GM18870 (cell line): Measurements from ENCODE around the gene ZNF599.
"Not testable (repeated sequence)": the region's sequence is repeated elsewhere in the genome, so short reads cannot be mapped to it uniquely, and the experiment has no call there.

ENCODE experiments used
- ATAC-seq: cut with Tn5 transposase; IDR thresholded peaks from one replicate; pipeline ENCODE4 v1.9.1; 2021; ENCODE audit warnings: moderate library complexity; ENCODE audit not compliant: unreplicated experiment

Gene ZNF599

GRCh38 chr19:34772697-34773554 is at the start of gene ZNF599:
Gene ZNF599 (minus strand): TSS chr19:34773215. CDS start chr19:34772841, 374 bp downstream.
- peak; percentile 81 for ATAC-seq

GRCh38 chr19:34818270-34818669 is 45.3 kb upstream of the ZNF599 start:
- ATAC-seq: no peak

GRCh38 chr19:34816708-34817107 is 43.7 kb upstream of the ZNF599 start:
- no peak for ATAC-seq

GRCh38 chr19:34808566-34808965 is 35.6 kb upstream of the ZNF599 start:
- no peak for ATAC-seq

- ATAC-seq: no peak
Observed at GRCh38 chr19:34806976-34807860, 34.2 kb upstream of the ZNF599 start.

GRCh38 chr19:34804115-34804514 is 31.1 kb upstream of the ZNF599 start:
- no peak for ATAC-seq

- ATAC-seq: not testable (repeated sequence)
Observed at GRCh38 chr19:34796953-34797352, 23.9 kb upstream of the ZNF599 start.

- ATAC-seq: no peak
Observed at GRCh38 chr19:34794066-34794960, 21.3 kb upstream of the ZNF599 start.

GRCh38 chr19:34793565-34793964 is 20.6 kb upstream of the ZNF599 start:
- no peak for ATAC-seq

GRCh38 chr19:34788074-34788473 is 15.1 kb upstream of the ZNF599 start:
- no peak for ATAC-seq

- ATAC-seq: no peak
Observed at GRCh38 chr19:34787059-34787824, 14.2 kb upstream of the ZNF599 start.

- no peak for ATAC-seq
Observed at GRCh38 chr19:34786236-34786635, 13.2 kb upstream of the ZNF599 start.

GRCh38 chr19:34779652-34780051 is 6.6 kb upstream of the ZNF599 start:
- ATAC-seq: no peak

- ATAC-seq: no peak
Observed at GRCh38 chr19:34778342-34778741, 5.3 kb upstream of the ZNF599 start.

GRCh38 chr19:34774857-34775256 is 1.8 kb upstream of the ZNF599 start:
- ATAC-seq: no peak

- no peak for ATAC-seq
Observed at GRCh38 chr19:34773555-34773864, 495 bp upstream of the ZNF599 start.

- ATAC-seq: no peak
Observed at GRCh38 chr19:34767951-34768350, 5.1 kb downstream of the ZNF599 start.

GRCh38 chr19:34766386-34766785 is 6.6 kb downstream of the ZNF599 start:
- ATAC-seq: no peak

- ATAC-seq: no peak
Observed at GRCh38 chr19:34759218-34759917, 13.6 kb downstream of the ZNF599 start.

- ATAC-seq: no peak
Observed at GRCh38 chr19:34757441-34757840, 15.6 kb downstream of the ZNF599 start.
